ENCODE data around the gene EVI5.
"Not testable (repeated sequence)": the region's sequence is repeated elsewhere in the genome, so short reads cannot be mapped to it uniquely, and the experiment has no call there.

The EVI5 gene

DNA sequence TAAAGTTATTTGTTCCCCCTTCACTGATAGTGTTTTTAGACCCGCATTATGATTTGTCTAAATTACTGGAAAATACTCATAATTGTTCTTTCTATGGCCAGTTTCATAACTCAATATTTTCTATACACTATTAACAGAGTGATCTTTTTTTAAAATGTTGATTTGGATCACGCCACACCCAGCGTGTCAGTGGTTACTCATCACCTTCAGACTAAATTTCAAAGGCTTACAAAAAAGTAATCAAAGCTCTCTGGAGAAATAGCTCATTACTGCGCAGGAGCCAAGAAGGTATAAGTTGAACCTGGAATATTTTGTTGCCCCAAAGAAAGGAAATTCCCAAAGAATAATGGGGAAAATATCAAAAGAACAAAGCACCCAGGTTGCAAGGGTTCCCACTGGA is 104.9 kb downstream of the EVI5 start:
- DNase-seq: no peak

GRCh38 chr1:92663775-92664174 is 121.1 kb downstream of the EVI5 start:
- no peak for DNase-seq

- DNase-seq: no peak
Measured at GRCh38 chr1:92662048-92662447, 122.9 kb downstream of the EVI5 start.

GRCh38 chr1:92657701-92658100 is 127.2 kb downstream of the EVI5 start:
- no peak for DNase-seq

DNA sequence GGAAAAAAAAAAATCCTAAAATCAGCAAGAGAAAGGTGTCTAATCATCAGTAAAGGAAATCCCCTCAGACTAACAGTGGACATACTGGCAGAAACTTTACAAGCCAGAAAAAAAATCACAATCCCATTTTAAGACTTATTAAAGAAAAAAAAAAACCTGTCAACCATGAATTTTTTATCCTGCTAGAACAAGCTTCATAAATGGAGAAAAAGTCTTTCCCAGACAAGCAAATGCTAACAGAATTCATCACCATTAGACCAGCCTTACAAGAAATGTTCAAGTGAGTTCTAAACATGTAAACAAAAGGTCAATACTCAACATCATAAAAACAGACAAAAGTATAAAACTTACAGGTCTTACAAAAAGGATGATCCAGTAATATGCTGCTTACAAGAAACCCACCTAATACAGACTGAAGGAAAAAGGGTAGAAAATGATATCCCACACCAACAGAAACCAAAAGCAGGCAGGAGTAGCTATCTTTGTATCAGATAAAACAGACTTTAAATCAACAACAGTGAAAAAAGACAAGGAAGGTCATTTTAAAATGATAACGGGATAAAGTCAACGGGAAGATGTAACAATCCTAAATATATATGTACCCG is 129.6 kb downstream of the EVI5 start:
- DNase-seq: no peak

DNA sequence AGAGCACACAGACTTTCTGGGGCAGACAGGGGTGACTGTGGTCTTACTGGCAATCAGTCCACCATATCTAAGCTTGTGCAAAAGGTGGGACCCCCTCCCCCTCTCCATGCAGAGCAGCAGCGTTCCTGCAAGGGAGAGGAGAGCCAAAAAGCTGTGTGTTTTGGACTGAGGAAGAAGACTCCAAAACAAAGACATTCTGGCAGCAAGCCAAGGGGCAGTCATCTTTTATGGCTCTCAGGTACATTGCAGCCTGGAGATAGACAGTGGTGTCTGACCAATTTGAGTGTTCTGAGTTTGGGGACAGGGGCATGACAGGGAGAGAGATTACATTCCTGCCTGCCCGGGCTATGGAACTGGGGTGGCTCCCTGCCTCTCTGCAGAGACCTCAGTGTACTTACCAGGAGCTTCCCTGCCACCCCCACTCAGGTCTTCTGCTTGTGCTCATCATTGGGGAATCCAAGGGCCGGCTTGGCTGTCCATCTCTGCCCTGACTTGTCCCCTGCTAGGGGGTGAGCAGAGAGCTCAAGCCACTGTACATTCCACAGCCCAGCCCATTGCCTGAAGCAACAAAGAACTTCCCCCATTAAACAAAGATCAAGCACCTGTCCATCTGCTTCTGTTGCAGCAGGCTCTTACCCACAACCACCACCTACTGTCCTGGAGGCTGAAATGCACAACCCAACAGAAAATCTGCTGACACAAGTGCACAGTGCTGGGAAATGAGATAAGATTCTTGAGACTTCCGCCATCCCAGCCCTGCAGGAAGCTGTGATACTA is 131.1 kb downstream of the EVI5 start:
- no peak for DNase-seq

- DNase-seq: not testable (repeated sequence)
Measured at GRCh38 chr1:92640686-92641085, 144.2 kb downstream of the EVI5 start.

GRCh38 chr1:92638498-92638897 is 146.4 kb downstream of the EVI5 start:
- no peak for DNase-seq

DNA sequence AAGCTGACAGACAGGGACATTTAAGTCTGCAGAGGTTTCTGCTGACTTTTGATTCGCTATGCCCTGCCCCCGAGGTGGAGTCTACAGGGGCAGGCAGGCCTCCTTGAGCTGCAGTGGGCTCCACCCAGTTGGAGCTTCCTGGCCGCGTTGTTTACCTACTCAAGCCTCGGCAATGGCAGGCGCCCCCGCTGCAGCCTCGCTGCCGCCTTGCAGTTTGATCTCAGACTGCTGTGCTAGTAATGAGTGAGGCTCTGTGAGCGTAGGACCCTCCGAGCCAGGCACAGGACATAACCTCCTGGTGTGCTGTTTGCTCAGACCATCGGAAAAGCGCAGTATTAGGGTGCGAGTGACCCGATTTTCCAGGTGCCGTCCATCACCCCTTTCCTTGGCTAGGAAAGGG is 149.7 kb downstream of the EVI5 start:
- DNase-seq: not testable (repeated sequence)

DNA sequence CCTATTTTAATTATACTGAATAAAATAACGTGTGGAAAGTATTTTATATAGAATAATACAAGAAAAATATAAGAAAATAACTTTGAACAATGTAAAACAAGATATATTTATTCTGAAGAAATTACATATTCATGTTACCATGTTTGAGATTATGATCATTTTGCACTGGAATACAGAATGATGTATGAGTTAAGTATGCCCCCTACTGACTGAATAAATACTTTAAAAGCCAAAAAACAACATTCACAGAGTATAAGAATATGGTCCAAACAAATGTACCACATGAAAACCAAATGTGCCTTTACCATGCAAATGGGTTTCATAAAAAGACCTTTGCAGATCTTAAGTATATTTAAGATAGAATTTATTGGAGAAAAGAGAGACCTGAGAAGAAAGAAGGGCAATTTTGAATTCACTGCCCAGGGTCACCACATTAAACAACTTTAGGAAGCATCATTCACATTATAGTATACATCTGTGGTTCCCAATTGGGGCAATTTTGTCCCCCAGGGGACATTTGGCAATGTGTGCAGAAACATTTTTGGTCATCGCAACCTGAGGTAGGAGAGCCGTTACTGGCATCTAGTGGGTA is 161.6 kb downstream of the EVI5 start:
- peak in 1 of 2 donors; percentile 36 for DNase-seq

DNA sequence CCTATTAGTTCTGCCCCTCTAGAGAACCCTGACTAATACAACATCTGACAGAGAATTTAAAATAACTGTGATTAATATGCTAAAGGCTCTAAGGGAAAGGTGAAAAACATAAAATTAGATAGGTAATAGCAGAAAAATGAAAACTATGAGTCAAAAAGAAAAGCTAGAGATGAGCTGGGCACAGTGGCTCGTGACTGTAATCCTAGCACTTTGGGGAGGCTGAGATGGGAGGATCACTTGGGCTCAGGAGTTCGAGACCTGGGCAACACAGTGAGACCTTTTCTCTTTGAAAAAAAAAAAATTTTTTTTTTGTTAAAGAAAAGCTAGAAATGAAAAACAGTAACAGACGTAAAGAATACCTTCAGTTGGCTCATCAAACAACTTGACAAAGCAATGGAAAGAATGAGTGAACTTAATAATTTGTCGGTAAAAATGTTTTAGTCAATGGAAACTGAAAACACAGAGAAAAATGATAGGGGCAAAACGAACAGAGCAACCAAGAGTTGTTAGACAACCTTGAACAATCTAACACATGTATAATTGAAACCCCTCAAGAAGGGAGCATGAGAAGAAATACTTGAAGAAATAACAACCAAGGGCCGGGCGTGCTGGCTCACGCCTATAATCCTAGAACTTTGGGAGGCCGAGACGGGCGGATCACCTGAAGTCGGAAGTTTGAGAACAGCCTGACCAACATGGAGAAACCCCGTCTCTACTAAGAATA is 165.3 kb downstream of the EVI5 start:
- DNase-seq: no peak

DNA sequence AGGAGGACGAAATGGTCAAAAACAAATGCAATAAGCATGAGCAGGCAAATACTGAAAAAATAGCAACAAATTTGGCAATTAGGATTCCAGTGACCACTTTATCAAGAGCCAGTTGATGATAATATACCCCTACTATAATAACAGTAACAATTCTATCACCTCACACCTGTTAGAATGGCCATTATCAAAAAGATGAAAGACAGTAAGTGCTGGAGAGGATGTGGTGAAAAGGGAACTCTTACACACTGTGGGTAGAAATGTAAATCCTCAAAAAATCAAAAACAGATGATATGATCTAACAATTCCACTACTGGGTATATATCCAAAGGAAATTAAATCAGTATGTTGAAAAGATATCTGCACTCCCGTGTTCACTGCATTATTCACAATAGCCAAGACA is 183.9 kb downstream of the EVI5 start:
- no peak for DNase-seq

- peak in 1 of 2 donors; percentile 50 for DNase-seq
Measured at GRCh38 chr1:92599184-92599583, 185.7 kb downstream of the EVI5 start.

DNA sequence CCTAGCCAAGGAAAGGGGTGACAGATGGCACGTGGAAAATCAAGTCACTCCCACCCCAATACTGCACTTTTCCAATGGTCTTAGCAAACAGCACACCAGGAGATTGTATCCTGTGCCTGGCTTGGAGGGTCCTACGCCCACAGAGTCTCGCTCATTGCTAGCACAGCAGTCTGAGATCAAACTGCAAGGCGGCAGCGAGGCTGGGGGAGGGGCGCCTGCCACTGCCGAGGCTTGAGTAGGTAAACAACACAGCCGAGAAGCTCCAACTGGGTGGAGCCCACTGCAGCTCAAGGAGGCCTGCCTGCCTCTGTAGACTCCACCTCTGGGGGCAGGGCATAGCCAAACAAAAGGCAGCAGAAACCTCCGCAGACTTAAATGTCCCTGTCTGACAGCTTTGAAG is 195.5 kb downstream of the EVI5 start:
- DNase-seq: not testable (repeated sequence)

DNA sequence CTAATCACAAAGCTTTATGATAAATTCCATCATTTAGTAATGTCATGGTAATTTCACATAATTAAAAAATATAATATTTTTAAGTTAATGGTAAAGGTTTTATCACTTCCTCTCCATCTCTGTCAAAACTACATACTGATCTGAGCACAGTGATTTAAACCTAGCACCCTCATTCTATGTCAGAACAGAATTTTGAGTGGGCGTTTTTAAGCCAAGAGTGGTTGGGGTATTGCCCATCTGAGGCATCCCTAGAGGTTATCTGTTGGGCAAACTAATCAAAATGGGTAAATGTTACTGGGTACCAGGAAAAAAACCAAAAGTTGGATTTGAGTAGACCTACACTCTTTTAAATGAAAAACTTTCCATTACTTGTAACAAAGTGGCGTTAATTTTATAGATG is 197.5 kb downstream of the EVI5 start:
- DNase-seq: no peak

DNA sequence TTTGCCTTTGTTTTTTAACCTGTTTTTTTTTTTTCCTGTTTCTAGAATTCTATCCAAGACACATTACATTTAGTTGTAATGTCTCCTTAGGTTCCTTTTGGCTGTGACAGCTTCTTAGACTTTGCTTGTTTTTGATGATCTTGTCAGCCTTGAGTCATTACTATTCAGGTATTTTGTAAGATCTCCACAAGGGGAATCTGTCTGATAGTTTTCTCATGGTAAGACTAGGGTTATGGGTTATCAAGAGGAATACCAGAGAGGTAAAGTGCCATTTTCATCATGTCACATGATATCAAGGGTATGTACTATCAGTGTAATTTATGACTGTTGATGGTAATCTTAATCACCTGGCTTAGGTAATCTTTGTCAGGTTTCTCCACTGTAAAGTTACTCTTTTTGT is 199.1 kb downstream of the EVI5 start:
- DNase-seq: no peak

DNA sequence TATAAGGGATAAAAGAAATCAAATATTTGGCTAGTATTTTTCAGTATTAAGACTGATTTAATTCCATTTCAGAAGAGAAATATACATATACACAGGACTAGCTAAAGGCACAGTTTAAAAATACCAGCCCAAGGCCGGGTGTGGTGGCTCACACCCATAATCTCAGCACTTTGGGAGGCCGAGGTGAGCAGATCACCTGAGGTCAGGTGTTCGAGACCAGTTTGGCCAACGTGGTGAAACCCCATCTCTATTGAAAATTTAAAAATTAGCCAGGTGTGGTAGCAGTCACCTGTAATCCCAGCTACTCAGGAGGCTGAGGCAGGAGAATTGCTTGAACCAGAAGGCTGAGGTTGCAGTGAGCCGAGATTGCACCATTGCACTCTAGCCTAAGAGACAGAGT is 200.1 kb downstream of the EVI5 start:
- DNase-seq: not testable (repeated sequence)

DNA sequence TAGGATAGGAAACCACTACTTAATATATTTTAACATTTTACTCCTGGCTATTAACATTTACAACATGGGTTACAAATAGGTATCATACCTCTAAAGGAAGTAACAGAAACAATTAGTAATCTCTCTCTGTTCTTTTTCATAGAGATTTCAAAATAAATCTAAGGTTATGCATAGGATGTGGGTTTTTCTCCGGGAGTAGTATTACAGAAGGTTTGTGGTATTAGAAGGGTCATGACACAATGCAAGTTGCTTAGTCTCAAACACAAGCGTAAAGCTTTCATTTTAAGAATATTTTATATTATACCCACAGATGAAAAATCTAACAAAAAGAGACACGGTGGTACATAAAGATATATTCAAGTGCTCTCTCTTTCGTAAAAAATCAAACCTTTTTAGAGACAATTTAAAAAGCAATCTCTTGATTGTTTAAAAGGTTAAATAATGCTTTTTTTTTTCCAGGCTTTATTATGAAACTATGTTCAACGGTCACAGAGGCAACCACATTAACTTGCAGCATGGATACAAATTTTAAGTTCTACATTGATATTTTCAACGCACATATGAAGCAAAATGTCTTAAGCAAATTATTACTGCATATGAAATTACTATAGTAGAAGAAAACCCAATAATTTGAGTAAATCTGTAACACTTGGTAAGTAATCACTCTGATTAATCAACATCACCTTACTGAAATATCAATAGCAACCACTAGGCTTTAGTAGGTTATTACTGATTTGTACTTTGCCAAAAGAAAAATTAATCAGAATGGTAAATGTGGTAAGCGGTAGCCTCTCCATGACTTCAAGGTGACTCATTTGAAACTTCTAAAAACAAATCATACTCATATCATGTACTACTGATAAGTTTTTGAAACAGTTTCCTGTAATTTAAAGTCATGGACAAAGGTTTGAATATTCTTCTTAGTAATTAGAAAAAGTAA is 200.8 kb downstream of the EVI5 start:
- peak in 1 of 2 donors; percentile 62 for DNase-seq

GRCh38 chr1:92577261-92577895 is 207.5 kb downstream of the EVI5 start:
- no peak for DNase-seq

DNA sequence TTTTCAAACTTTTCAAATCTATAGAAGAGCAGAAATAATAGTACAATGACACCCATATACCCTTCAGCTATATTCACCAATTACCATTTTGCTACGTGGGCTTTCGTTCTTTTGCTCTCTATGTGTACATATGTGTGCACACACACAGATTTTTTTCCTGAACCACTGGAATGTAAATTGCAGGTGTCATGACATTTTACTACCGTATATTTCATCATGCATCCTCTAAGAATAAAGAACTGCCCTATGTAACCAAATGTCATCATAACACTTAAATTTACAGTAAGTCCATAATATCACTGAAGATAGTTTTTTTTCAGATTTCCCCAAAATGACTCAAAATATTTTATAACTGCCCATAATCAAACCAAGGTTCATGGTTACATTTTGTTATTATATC is 209.8 kb downstream of the EVI5 start:
- DNase-seq: no peak

DNA sequence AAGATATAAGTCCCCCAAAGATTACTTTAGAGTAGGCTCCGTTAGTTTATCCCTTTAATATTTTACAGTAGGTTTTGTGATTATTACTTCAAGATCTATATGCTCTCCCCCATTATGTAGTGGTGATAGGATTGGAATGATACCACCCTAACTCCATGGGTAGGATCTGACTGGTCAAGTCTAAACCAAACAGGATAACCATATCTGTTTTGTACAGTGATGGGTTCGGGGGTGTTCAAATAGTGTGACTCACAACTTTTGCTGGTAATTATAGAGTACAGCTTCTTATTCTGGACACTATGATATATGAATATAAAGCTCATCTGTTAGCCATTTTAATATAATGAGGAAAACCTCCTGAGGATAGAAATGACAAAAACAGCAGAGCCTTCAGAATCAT is 212.4 kb downstream of the EVI5 start:
- DNase-seq: no peak

DNA sequence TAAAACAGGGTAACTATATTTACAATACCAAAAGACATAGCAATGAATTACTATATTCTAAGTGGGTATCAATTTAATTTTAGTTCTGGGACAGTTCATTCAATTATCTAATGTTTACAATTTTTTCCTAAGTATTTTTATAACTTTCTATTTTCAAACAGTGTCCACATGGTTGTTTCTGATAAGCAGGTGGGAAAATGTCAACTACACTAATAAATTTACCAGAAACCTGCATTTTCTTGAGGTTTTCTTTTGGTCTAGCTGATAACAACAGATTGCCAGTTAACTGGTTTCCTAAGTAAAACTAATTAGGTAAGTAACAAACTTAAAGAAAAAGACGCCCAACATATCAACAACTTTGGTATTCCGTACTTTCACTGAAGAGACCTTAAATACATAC is 213.3 kb downstream of the EVI5 start:
- no peak for DNase-seq

Measured in CD4-positive, alpha-beta T cell treated with Interleukin-1 beta for 1 hour (primary cell).